ENCODE data around the gene DES. TPM values are rescaled to one million over a fixed set of nuclear protein-coding genes. Genes with fewer than 3 reads are reported as not detected.

Gene DES
- total RNA-seq, 5 donors from 2014 or later (not counting 1 experiment from before 2014, with no cell fraction given): 0.98 to 1.3 (median 1.3) TPM; not detected in 2

DNA sequence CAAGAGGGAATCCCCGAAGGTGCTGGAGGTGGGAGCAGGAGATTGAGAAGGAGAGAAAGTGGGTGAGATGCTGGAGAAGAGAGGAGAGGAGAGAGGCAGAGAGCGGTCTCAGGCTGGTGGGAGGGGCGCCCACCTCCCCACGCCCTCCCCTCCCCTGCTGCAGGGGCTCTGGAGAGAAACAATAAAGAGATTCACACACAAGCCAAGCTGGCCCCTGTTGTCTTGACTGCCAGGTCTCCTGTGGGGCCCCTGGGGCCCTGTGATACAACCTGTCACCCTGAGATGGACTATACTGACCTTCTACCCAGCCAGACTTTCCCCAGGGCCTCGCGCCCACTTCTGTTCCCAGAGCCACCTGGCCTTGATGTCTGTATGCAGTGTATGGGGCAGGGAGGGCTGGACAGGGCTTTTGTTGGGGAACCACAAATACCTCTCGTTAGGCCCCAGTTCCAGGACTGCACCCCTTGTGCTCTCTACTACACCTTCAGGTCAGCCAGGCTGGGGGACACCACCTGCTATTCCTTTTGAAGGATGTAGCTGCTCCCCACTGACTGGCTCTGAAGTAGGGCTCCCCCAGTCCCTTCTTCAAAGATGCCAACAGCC is 8.5 kb downstream of the DES start:
- no peak overlapping the region for H3K27ac ChIP-seq (ENCODE audit: low read length)
- ChIA-PET POLR2A (no interaction called here), CTCF (no interaction called here)
- H3K36me3 ChIP-seq (ENCODE audit: control insufficient read depth in 2 of 2, extremely low read depth in 1 of 2, insufficient read depth in 1 of 2, low read length in 1 of 2): no peaks in the 10 kb centered on the region
- H3K9me3 Mint-ChIP-seq: no peaks in the 10 kb centered on the region
- peaks cover 20 to 37% of the 10 kb centered on the region in 2 donors for H3K27me3 Mint-ChIP-seq
- no peaks in the 10 kb centered on the region for H3K4me1 ChIP-seq (ENCODE audit: control insufficient read depth in 1 of 2, extremely low read depth in 1 of 2, insufficient read depth in 2 of 2, low read length in 2 of 2)
- H3K9me3 ChIP-seq: no peaks in the 10 kb centered on the region
- ATAC-seq (replicated peaks in 1 of 4): no peak
- H3K27ac Mint-ChIP-seq: no peak overlapping the region
- WGBS (ENCODE audit: insufficient coverage): 100% methylated on average over 1 of the region's 7 CpGs
- no peaks in the 10 kb centered on the region for H3K4me1 Mint-ChIP-seq
- H3K4me3 ChIP-seq (ENCODE audit: control insufficient read depth in 1 of 2, extremely low read depth in 1 of 2, low read length in 1 of 2): no peak overlapping the region
- no peak overlapping the region for H3K4me3 Mint-ChIP-seq
- peaks cover 0 to 35% of the 10 kb centered on the region in 2 experiments for H3K27me3 ChIP-seq (replicated peaks in 1 of 2; ENCODE audit: control insufficient read depth in 2 of 2, extremely low read depth in 1 of 2, insufficient read depth in 2 of 2, low read length in 1 of 2)
- no peaks in the 10 kb centered on the region for H3K36me3 Mint-ChIP-seq
- DNase-seq: no peak

GRCh38 chr2:219428469-219428868 is 10.3 kb downstream of the DES start:
- H3K4me1 ChIP-seq (ENCODE audit: control insufficient read depth in 1 of 2, extremely low read depth in 1 of 2, insufficient read depth in 2 of 2, low read length in 2 of 2): no peaks in the 10 kb centered on the region
- H3K4me1 Mint-ChIP-seq: no peaks in the 10 kb centered on the region
- no peak for ATAC-seq (replicated peaks in 1 of 4)
- DNase-seq: no peak
- H3K4me3 Mint-ChIP-seq: no peak overlapping the region
- no peak overlapping the region for H3K4me3 ChIP-seq (ENCODE audit: control insufficient read depth in 1 of 2, extremely low read depth in 1 of 2, low read length in 1 of 2)
- CTCF ChIA-PET: interaction anchor here in 1 of 2 donors (1.5 kb wide), 1 partner anchor 102 kb away, joined by 3 read pairs; no protein-coding TSS in a partner anchor
- no peak overlapping the region for H3K27ac Mint-ChIP-seq
- peaks cover 12 to 32% of the 10 kb centered on the region in 2 donors for H3K27me3 Mint-ChIP-seq
- H3K27ac ChIP-seq (ENCODE audit: low read length): no peak overlapping the region
- H3K27me3 ChIP-seq (replicated peaks in 1 of 2; ENCODE audit: control insufficient read depth in 2 of 2, extremely low read depth in 1 of 2, insufficient read depth in 2 of 2, low read length in 1 of 2): peaks cover 0 to 32% of the 10 kb centered on the region in 2 experiments
- H3K9me3 ChIP-seq: no peaks in the 10 kb centered on the region
- POLR2A ChIA-PET: no interaction called here
- H3K36me3 ChIP-seq (ENCODE audit: control insufficient read depth in 2 of 2, extremely low read depth in 1 of 2, insufficient read depth in 1 of 2, low read length in 1 of 2): no peaks in the 10 kb centered on the region
- H3K36me3 Mint-ChIP-seq: no peaks in the 10 kb centered on the region
- H3K9me3 Mint-ChIP-seq: no peaks in the 10 kb centered on the region

GRCh38 chr2:219429958-219430606 is 11.9 kb downstream of the DES start:
- peaks cover 2 to 38% of the 10 kb centered on the region in 2 experiments for H3K27me3 ChIP-seq (replicated peaks in 1 of 2; ENCODE audit: control insufficient read depth in 2 of 2, extremely low read depth in 1 of 2, insufficient read depth in 2 of 2, low read length in 1 of 2)
- no peak overlapping the region for H3K4me3 ChIP-seq (ENCODE audit: control insufficient read depth in 1 of 2, extremely low read depth in 1 of 2, low read length in 1 of 2)
- 67% methylated on average over 1 of the region's 7 CpGs for WGBS (ENCODE audit: insufficient coverage)
- H3K27me3 Mint-ChIP-seq: peaks cover 11 to 29% of the 10 kb centered on the region in 2 donors
- H3K4me3 Mint-ChIP-seq: no peak overlapping the region
- no peaks in the 10 kb centered on the region for H3K36me3 ChIP-seq (ENCODE audit: control insufficient read depth in 2 of 2, extremely low read depth in 1 of 2, insufficient read depth in 1 of 2, low read length in 1 of 2)
- H3K27ac ChIP-seq (ENCODE audit: low read length): no peak overlapping the region
- ATAC-seq (replicated peaks in 1 of 4) (no peak), DNase-seq (no peak)
- no peaks in the 10 kb centered on the region for H3K9me3 Mint-ChIP-seq
- no peaks in the 10 kb centered on the region for H3K36me3 Mint-ChIP-seq
- H3K4me1 ChIP-seq (ENCODE audit: control insufficient read depth in 1 of 2, extremely low read depth in 1 of 2, insufficient read depth in 2 of 2, low read length in 2 of 2): peaks cover 0 to 4% of the 10 kb centered on the region in 2 experiments
- ChIA-PET CTCF (interaction anchor here (0.5 to 1.1 kb wide), 4 partner anchors 10 to 145 kb away, joined by 3 to 8 read pairs (median 4); partner anchors contain the start of genes CHPF (in 1 of the 2) and TMEM198 (in 1 of the 2)), POLR2A (interaction anchor here in 1 of 2 donors (0.6 kb wide), 1 partner anchor 120 kb away, joined by 3 read pairs; no protein-coding TSS in a partner anchor)
- no peak overlapping the region for H3K27ac Mint-ChIP-seq
- no peaks in the 10 kb centered on the region for H3K9me3 ChIP-seq
- H3K4me1 Mint-ChIP-seq: no peaks in the 10 kb centered on the region

DNA sequence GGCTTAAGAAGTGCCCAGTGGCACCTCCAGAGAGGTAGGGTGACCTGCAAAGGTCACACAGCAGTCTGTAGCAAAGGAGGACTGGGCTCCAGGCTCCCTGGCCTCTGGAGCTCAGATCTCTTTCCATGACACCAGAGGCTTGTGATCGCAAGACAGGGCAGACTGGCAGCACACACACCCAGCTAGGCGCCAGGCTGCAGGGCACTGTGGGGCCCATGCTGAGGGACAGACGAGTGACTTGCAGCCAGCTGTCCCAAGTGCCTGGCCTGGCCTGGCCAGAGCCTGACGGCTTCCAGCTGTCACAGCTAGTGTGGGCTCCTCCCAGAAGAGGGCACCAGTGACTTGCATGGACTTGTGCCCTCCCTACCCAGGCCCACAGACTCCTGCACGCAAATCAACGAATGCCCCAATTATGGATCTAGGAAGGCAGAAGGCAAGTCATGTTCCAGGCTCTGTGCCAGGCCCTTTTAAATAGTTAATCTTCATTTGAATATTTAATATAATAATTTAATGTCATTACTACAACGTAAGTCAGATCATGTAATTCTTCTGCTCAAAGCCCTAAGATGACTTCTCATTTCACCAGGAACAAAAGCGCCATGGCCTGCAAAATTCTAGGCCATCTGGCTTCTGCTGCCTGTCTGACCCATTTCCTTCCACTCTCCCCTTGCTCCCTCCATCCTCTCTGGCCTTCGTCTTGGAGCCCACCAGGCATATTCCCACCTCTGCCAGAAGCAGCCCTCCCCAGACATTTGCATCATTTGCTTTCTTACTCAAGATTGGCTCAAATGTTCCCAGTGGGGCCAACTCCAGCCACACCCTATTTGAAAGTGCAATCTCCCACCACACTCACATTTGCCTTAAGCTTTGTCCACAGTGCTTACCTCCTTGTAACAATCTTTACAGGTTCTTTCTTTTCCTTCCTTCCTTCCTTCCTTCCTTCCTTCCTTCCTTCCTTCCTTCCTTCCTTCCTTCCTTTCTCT is 12.7 kb downstream of the DES start:
- H3K4me1 Mint-ChIP-seq: peaks cover 0 to 4% (median 3%) of the 10 kb centered on the region in 3 donors
- H3K4me3 Mint-ChIP-seq: no peak overlapping the region
- Histone ChIP-seq H3K27me3 (replicated peaks in 1 of 2; ENCODE audit: control insufficient read depth in 2 of 2, extremely low read depth in 1 of 2, insufficient read depth in 2 of 2, low read length in 1 of 2) (peaks cover 4 to 38% of the 10 kb centered on the region in 2 experiments), H3K9me3 (no peaks in the 10 kb centered on the region), H3K4me1 (ENCODE audit: control insufficient read depth in 1 of 2, extremely low read depth in 1 of 2, insufficient read depth in 2 of 2, low read length in 2 of 2) (peaks cover 0 to 9% of the 10 kb centered on the region in 2 experiments), H3K4me3 (ENCODE audit: control insufficient read depth in 1 of 2, extremely low read depth in 1 of 2, low read length in 1 of 2) (no peak overlapping the region), H3K27ac (ENCODE audit: low read length) (no peak overlapping the region), H3K36me3 (ENCODE audit: control insufficient read depth in 2 of 2, extremely low read depth in 1 of 2, insufficient read depth in 1 of 2, low read length in 1 of 2) (no peaks in the 10 kb centered on the region)
- 60% methylated on average over 7 of the region's 9 CpGs for WGBS (ENCODE audit: insufficient coverage)
- POLR2A ChIA-PET: no interaction called here
- H3K36me3 Mint-ChIP-seq: no peaks in the 10 kb centered on the region
- no peaks in the 10 kb centered on the region for H3K9me3 Mint-ChIP-seq
- DNase-seq (peak in 1 of 35 experiments; percentile 24), ATAC-seq (replicated peaks in 1 of 4) (peak; percentile 35 to 63 (median 49))
- H3K27ac Mint-ChIP-seq: no peak overlapping the region
- CTCF ChIA-PET: interaction anchor here (0.5 to 1.4 kb wide), 4 partner anchors 9 to 99 kb away, joined by 3 to 5 read pairs (median 4); partner anchors contain the start of gene DES (in 1 of the 2)
- peaks cover 12 to 29% of the 10 kb centered on the region in 2 donors for H3K27me3 Mint-ChIP-seq

DNA sequence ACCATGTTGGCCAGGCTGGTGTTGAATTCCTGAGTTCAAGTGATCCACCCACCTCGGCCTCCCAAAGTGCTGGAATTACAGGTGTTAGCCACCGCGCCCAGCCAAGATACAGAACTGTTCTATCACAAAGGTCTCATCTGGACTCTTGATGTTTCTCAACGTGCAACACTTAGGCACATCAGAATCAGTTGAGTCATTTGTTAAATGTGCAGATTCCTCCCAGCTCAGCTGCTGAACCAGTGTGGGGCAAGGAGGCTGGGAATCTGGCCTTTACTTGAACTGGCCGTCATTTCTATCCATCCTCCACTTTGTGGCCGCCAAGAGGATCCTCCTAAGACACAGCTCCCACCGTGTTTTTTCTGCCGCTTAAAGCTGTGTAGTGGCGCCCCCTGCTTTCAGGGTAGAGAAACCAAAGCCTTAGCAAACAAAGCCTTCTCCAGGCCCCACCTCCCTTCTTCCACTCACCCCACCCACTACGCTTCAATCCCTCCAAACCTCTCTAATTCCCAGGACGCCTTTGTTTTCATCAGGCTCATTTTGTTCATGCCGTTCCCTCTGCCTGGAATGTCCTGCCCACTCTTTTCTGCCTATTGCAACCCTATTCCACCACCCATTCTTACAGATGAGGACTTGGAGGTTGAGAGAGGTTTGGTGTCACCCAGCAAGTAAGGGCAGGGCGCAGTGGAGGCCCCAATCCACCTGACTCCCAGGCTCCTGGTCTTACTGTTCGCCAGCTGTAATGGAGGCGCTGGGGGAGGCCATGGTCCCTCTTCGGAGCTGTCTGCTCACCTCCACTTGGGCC is 15.7 kb downstream of the DES start:
- H3K36me3 ChIP-seq (ENCODE audit: control insufficient read depth in 2 of 2, extremely low read depth in 1 of 2, insufficient read depth in 1 of 2, low read length in 1 of 2): no peaks in the 10 kb centered on the region
- H3K27me3 ChIP-seq (replicated peaks in 1 of 2; ENCODE audit: control insufficient read depth in 2 of 2, extremely low read depth in 1 of 2, insufficient read depth in 2 of 2, low read length in 1 of 2): peaks cover 5 to 47% of the 10 kb centered on the region in 2 experiments
- H3K9me3 ChIP-seq: no peaks in the 10 kb centered on the region
- no peaks in the 10 kb centered on the region for H3K9me3 Mint-ChIP-seq
- no peak overlapping the region for H3K4me3 ChIP-seq (ENCODE audit: control insufficient read depth in 1 of 2, extremely low read depth in 1 of 2, low read length in 1 of 2)
- no peak overlapping the region for H3K27ac Mint-ChIP-seq
- H3K4me1 Mint-ChIP-seq: peaks cover 0 to 4% (median 3%) of the 10 kb centered on the region in 3 donors
- H3K4me3 Mint-ChIP-seq: peak overlapping the region in 1 of 3 donors; percentile 38
- H3K36me3 Mint-ChIP-seq: no peaks in the 10 kb centered on the region
- no peak overlapping the region for H3K27ac ChIP-seq (ENCODE audit: low read length)
- peak in 7 of 35 experiments; percentile 4 to 34 (median 16) for DNase-seq
- POLR2A ChIA-PET: no interaction called here
- ATAC-seq (replicated peaks in 1 of 4): peak in 1 of 4 experiments; percentile 36
- H3K4me1 ChIP-seq (ENCODE audit: control insufficient read depth in 1 of 2, extremely low read depth in 1 of 2, insufficient read depth in 2 of 2, low read length in 2 of 2): peaks cover 0 to 9% of the 10 kb centered on the region in 2 experiments
- peaks cover 14 to 27% of the 10 kb centered on the region in 2 donors for H3K27me3 Mint-ChIP-seq
- CTCF ChIA-PET: no interaction called here
- 73% methylated on average over 9 of the region's 16 CpGs for WGBS (ENCODE audit: insufficient coverage)

All from T-cell (primary cell).